Body of pancreas (tissue), 4 donors: ENCODE measurements around the gene EPS15.

Experiments used
- CTCF ChIP-seq, 7 experiments: fragments of 450-650 bp in 4 of 7; fragments of 200-600 bp in 3 of 7; sonication (generic) in 3 of 7; IDR thresholded peaks; one replicate each; pipeline ENCODE4 v1.5.1; 2016 to 2019; ENCODE audit warnings: antibody characterized with exemption in 7 of 7
- POLR2A ChIP-seq, 3 donors: fragments of 450-650 bp; IDR thresholded peaks; one replicate each; pipeline ENCODE4 v1.6.1; 2016; ENCODE audit warnings: antibody characterized with exemption in 3 of 3, mild to moderate bottlenecking in 2 of 3

DNA sequence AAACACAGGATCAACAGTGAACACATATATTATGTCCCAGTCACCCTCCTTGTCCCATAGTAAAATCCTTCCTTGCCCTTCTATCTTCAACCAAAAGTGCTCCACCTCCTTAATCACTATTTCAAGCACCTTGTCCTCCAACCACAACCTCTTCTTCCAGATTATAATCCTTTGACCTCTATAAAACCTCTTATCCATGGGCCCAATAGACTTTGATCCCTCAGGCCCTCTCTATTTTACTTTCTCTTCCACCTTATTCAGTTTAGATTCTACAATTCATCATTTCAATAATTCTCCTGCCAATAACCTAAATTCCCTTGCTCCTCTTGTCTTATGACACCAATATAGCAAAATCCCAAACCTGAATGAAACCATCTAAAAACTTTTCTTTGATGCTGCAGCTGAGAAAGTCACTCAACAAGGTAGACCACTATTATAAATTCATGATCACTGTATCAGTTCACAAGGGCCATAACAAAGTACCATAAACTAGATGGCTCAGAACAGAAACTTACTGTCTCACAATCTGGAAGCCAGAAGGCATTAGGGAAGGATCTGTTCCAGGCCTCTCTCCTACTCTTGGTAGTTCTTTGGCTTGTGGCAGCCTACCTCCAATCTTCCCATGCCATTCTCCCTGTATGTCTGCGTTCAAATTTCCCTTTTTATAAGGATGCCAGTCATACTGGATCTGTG is 24.8 kb downstream of the EPS15 start:
- no peak for TF ChIP-seq CTCF (IDR thresholded peaks at IDR 0.05)
- no peak for TF ChIP-seq POLR2A (IDR thresholded peaks at IDR 0.05)
